Natural killer cell (primary cell): ENCODE results near the gene EFCAB13. TPM values are rescaled to one million over a fixed set of nuclear protein-coding genes. Genes with fewer than 3 reads are reported as not detected.

Experiments used
- ATAC-seq, 3 donors: fragments of 150-1000 bp in 2 of 3; fragments of 200-7000 bp in 1 of 3; cut with Tn5 transposase; 1 replicate in 1 of 3; 2 replicates in 2 of 3; pipeline ENCODE4 v1.10.0; 2021; ENCODE audit warnings: mild to moderate bottlenecking in 2 of 3, moderate library complexity in 2 of 3
- DNase-seq, 2 donors: peaks; one replicate each; pipeline versions ENCODE4 v3.0.0 to v3.0.0-alpha.2; 2013 to 2021; ENCODE audit warnings: mixed read lengths in 1 of 2
- H3K27ac ChIP-seq: one replicate; pipeline ENCODE4 v1.5.1; 2013; ENCODE audit warnings: mild to moderate bottlenecking, low read length
- H3K27me3 ChIP-seq: one replicate; pipeline ENCODE4 v1.6.1; 2013; ENCODE audit warnings: low read length; ENCODE audit not compliant: control insufficient read depth, insufficient read depth
- H3K36me3 ChIP-seq: one replicate; pipeline ENCODE4 v1.6.1; 2013; ENCODE audit warnings: low read length; ENCODE audit not compliant: control insufficient read depth, insufficient read depth
- H3K4me1 ChIP-seq: one replicate; pipeline ENCODE4 v1.6.1; 2013; ENCODE audit warnings: low read length; ENCODE audit not compliant: control insufficient read depth, insufficient read depth
- H3K4me3 ChIP-seq: one replicate; pipeline ENCODE4 v1.5.1; 2013; ENCODE audit warnings: low read length
- H3K9me3 ChIP-seq: one replicate; pipeline ENCODE4 v1.6.1; 2013; ENCODE audit warnings: low read length; ENCODE audit not compliant: control insufficient read depth, insufficient read depth
- H3K27ac Mint-ChIP-seq, 2 donors: one replicate each; pipeline ENCODE4 v1.8.0; 2022; ENCODE audit warnings: mild to moderate bottlenecking in 2 of 2, mixed read lengths in 2 of 2, moderate library complexity in 1 of 2
- H3K27me3 Mint-ChIP-seq, 2 donors: one replicate each; pipeline ENCODE4 v1.8.0; 2022; ENCODE audit warnings: low read depth in 2 of 2, mixed read lengths in 2 of 2
- H3K36me3 Mint-ChIP-seq: one replicate; pipeline ENCODE4 v1.8.0; 2022; ENCODE audit warnings: mixed read lengths
- H3K4me1 Mint-ChIP-seq, 2 donors: one replicate each; pipeline ENCODE4 v1.8.0; 2022; ENCODE audit warnings: mixed read lengths in 2 of 2
- H3K4me3 Mint-ChIP-seq: one replicate; pipeline ENCODE4 v1.8.0; 2022; ENCODE audit warnings: mild to moderate bottlenecking, moderate library complexity, mixed read lengths
- H3K9me3 Mint-ChIP-seq, 2 donors: one replicate each; pipeline ENCODE4 v1.8.0; 2022; ENCODE audit warnings: mixed read lengths in 2 of 2
- CTCF ChIP-seq: fragments of 200-600 bp; IDR thresholded peaks from one replicate; pipeline ENCODE4 v1.8.0; 2022; ENCODE audit warnings: antibody characterized with exemption
- WGBS: methylation state at CpG from one replicate; pipeline ENCODE4 v1.1.7; 2013; ENCODE audit warnings: missing lambda C conversion rate; ENCODE audit not compliant: insufficient coverage; 5-methylcytosine and 5-hydroxymethylcytosine counted together
- intact Hi-C: fragments of 100-400 bp; cut with micrococcal nuclease; formaldehyde crosslinking; loops from one replicate; pipeline ENCODE4 v1.14.2; 2022
- total RNA-seq, 4 donors: library from RNA; stranded (reverse); fragments of 120-200 nt in 1 of 4; gene quantifications; one replicate each; pipeline versions ENCODE4 v1.2.3 to v1.2.4, GENCODE V29; 2013 to 2022

Gene EFCAB13
- total RNA-seq, 3 donors from 2014 or later (not counting 1 experiment from before 2014, with no cell fraction given), result 2.4 to 11.9 (median 5.8) TPM

GRCh38 chr17:47299239-47299910 lies 24.4 kb upstream of the EFCAB13 start:
- Histone ChIP-seq H3K27me3 (no peaks in the 10 kb centered on the region), H3K4me3 (no peak overlapping the region), H3K36me3 (no peaks in the 10 kb centered on the region), H3K9me3 (no peaks in the 10 kb centered on the region), H3K27ac (no peak overlapping the region), H3K4me1 (no peaks in the 10 kb centered on the region)
- 96% methylated on average over 13 of the region's 13 CpGs for WGBS
- Mint-ChIP-seq H3K4me1 (no peaks in the 10 kb centered on the region), H3K36me3 (peaks cover 5% of the 10 kb centered on the region), H3K4me3 (no peak overlapping the region), H3K27ac (no peak overlapping the region), H3K9me3 (peaks cover 3 to 4% of the 10 kb centered on the region in 2 donors), H3K27me3 (peaks cover 0 to 5% of the 10 kb centered on the region in 2 donors)
- intact Hi-C loops, result no loop called here
- ATAC-seq (no peak), DNase-seq (no peak)
- no peak for TF ChIP-seq CTCF

GRCh38 chr17:47300718-47301117 lies 23.0 kb upstream of the EFCAB13 start:
- Histone ChIP-seq H3K9me3 (no peaks in the 10 kb centered on the region), H3K27me3 (no peaks in the 10 kb centered on the region), H3K4me3 (no peak overlapping the region), H3K4me1 (peaks cover 5% of the 10 kb centered on the region), H3K36me3 (no peaks in the 10 kb centered on the region), H3K27ac (no peak overlapping the region)
- H3K27ac Mint-ChIP-seq, result no peak overlapping the region
- WGBS, result 93% methylated on average over 1 of the region's 1 CpG
- intact Hi-C loops, result no loop called here
- TF ChIP-seq CTCF, result no peak
- DNase-seq (no peak), ATAC-seq (no peak)
- H3K27me3 Mint-ChIP-seq, result peaks cover 3 to 7% of the 10 kb centered on the region in 2 donors
- H3K36me3 Mint-ChIP-seq, result peaks cover 5% of the 10 kb centered on the region
- peaks cover 6 to 8% of the 10 kb centered on the region in 2 donors for H3K4me1 Mint-ChIP-seq
- no peak overlapping the region for H3K4me3 Mint-ChIP-seq
- H3K9me3 Mint-ChIP-seq, result peaks cover 3 to 4% of the 10 kb centered on the region in 2 donors

- no peaks in the 10 kb centered on the region for H3K9me3 ChIP-seq
- H3K36me3 ChIP-seq, result no peaks in the 10 kb centered on the region
- Mint-ChIP-seq H3K4me1 (peaks cover 6 to 8% of the 10 kb centered on the region in 2 donors), H3K4me3 (no peak overlapping the region), H3K36me3 (peaks cover 5% of the 10 kb centered on the region), H3K27me3 (peaks cover 3 to 7% of the 10 kb centered on the region in 2 donors), H3K9me3 (peaks cover 3 to 4% of the 10 kb centered on the region in 2 donors), H3K27ac (no peak overlapping the region)
- no peak overlapping the region for H3K4me3 ChIP-seq
- no peak for DNase-seq
- H3K27me3 ChIP-seq, result no peaks in the 10 kb centered on the region
- 49% methylated on average over 2 of the region's 3 CpGs for WGBS
- no peak overlapping the region for H3K27ac ChIP-seq
- peaks cover 8% of the 10 kb centered on the region for H3K4me1 ChIP-seq
- intact Hi-C loops, result no loop called here
- ATAC-seq, result peak in 1 of 3 donors; percentile 35
- no peak for TF ChIP-seq CTCF
Observed at GRCh38 chr17:47301161-47301560, 22.6 kb upstream of the EFCAB13 start.

GRCh38 chr17:47301831-47302230 lies 21.9 kb upstream of the EFCAB13 start:
- H3K36me3 ChIP-seq, result no peaks in the 10 kb centered on the region
- Mint-ChIP-seq H3K36me3 (peaks cover 5% of the 10 kb centered on the region), H3K27ac (no peak overlapping the region), H3K9me3 (peaks cover 3 to 4% of the 10 kb centered on the region in 2 donors), H3K4me1 (peaks cover 6 to 8% of the 10 kb centered on the region in 2 donors), H3K4me3 (no peak overlapping the region), H3K27me3 (peaks cover 3 to 7% of the 10 kb centered on the region in 2 donors)
- no peaks in the 10 kb centered on the region for H3K9me3 ChIP-seq
- ATAC-seq (no peak), DNase-seq (no peak)
- no peaks in the 10 kb centered on the region for H3K27me3 ChIP-seq
- H3K4me1 ChIP-seq, result peaks cover 10% of the 10 kb centered on the region
- intact Hi-C loops, result no loop called here
- no peak overlapping the region for H3K27ac ChIP-seq
- no peak overlapping the region for H3K4me3 ChIP-seq
- WGBS, result 79% methylated on average over 2 of the region's 2 CpGs
- no peak for TF ChIP-seq CTCF
